ENCODE data around the gene PPM1A. TPM values are rescaled to one million over a fixed set of nuclear protein-coding genes. Genes with fewer than 3 reads are reported as not detected.

The PPM1A gene
- total and polyA plus RNA-seq, 2 of the 13 experiments (the other 11 are each of a cell fraction or from before 2014, with no cell fraction given), result 23.3 to 29.8 TPM

- POLR2A ChIA-PET, result no interaction called here
- no peaks in the 10 kb centered on the region for H3K4me1 ChIP-seq (ENCODE audit: insufficient read depth, low read length)
- FAIRE-seq (no peak), ATAC-seq (no peak), DNase-seq (ENCODE audit: low spot score) (no peak)
- H3K4me3 ChIP-seq (replicated peaks in 1 of 3; ENCODE audit: insufficient read depth in 1 of 3, low read depth in 2 of 3, low read length in 3 of 3), result no peak overlapping the region
- no peak overlapping the region for H3K9ac ChIP-seq (ENCODE audit: insufficient read depth, low read depth, low read length)
- BruUV-seq (replicated peaks), result no TSS peak
- in situ Hi-C loops (cut with HindIII; ENCODE audit: extremely low pct_ligation_motif_present, low pct_unique_long_range_greater_than_20kb), result no loop called here
- H3K36me3 ChIP-seq (replicated peaks in 1 of 2; ENCODE audit: control insufficient read depth in 1 of 2, insufficient read depth in 2 of 2, low read length in 2 of 2), result no peaks in the 10 kb centered on the region
- intact Hi-C loops (cut with micrococcal nuclease; ENCODE audit: unreplicated experiment), result no loop called here
- 0% methylated on average over 1 of the region's 1 CpG for WGBS (ENCODE audit: low lambda C conversion rate)
- H3K79me2 ChIP-seq (ENCODE audit: insufficient read depth, low read length), result no peaks in the 10 kb centered on the region
- H3K4me2 ChIP-seq (ENCODE audit: low read depth, low read length), result no peak overlapping the region
- H2AFZ ChIP-seq (ENCODE audit: low read length), result no peak overlapping the region
- CTCF ChIA-PET (ENCODE audit: low intra/inter-chr PET ratio, low total read pairs), result no interaction called here
- no peak for TF ChIP-seq THAP9 (CRISPR knock-in tag; IDR thresholded peaks at IDR 0.05; ENCODE audit: borderline replicate concordance)
- TF ChIP-seq GABPA (IDR thresholded peaks at IDR 0.05; ENCODE audit: low read depth, low read length), result no peak
- no peak for TF ChIP-seq GABPA (CRISPR knock-in tag; IDR thresholded peaks at IDR 0.05; ENCODE audit: low read depth)
- TF ChIP-seq HNF4A (CRISPR knock-in tag; IDR thresholded peaks at IDR 0.05), result no peak
- TF ChIP-seq BRCA1 (CRISPR knock-in tag; IDR thresholded peaks at IDR 0.05), result no peak
- no peak for TF ChIP-seq SMAD3 (CRISPR knock-in tag; IDR thresholded peaks at IDR 0.05)
- no peak for TF ChIP-seq ZSCAN9 (CRISPR knock-in tag; IDR thresholded peaks at IDR 0.05; ENCODE audit: borderline replicate concordance)
- TF ChIP-seq ZBTB38 (CRISPR knock-in tag; IDR thresholded peaks at IDR 0.05), result no peak
- TF ChIP-seq ZNF580 (CRISPR knock-in tag; IDR thresholded peaks at IDR 0.05; ENCODE audit: borderline replicate concordance, low read depth), result no peak
- TF ChIP-seq THRA (CRISPR knock-in tag; IDR thresholded peaks at IDR 0.05; ENCODE audit: borderline replicate concordance), result no peak
- no peaks in the 10 kb centered on the region for H4K20me1 ChIP-seq (ENCODE audit: insufficient read depth, low read length)
- no peaks in the 10 kb centered on the region for H3K9me3 ChIP-seq (ENCODE audit: low read length)
- H3K27ac ChIP-seq (ENCODE audit: extremely low read length, insufficient read depth, low read length), result no peak overlapping the region
- no peaks in the 10 kb centered on the region for H3K27me3 ChIP-seq (ENCODE audit: control insufficient read depth in 1 of 2, insufficient read depth in 2 of 2, low read length in 2 of 2)
Observed at GRCh38 chr14:60220084-60220483, 28.9 kb upstream of the PPM1A start.
